NB4 (cell line): ENCODE results near the gene CABLES1.

Source experiments
- MYC ChIP-seq: IDR thresholded peaks from 2 replicates; pipeline ENCODE4 v1.6.1; 2011; ENCODE audit warnings: low read depth, low read length
- POLR2A ChIP-seq: IDR thresholded peaks from 2 replicates; pipeline ENCODE4 v1.6.1; 2011; ENCODE audit warnings: mild to moderate bottlenecking; ENCODE audit not compliant: insufficient read length; ENCODE audit errors: extremely low read depth
- TF ChIP-seq, protein P1 (sequence below): IDR thresholded peaks from 2 replicates; pipeline ENCODE4 v1.6.1; 2011; ENCODE audit warnings: low read depth, low read length
- TF ChIP-seq, protein P2 (sequence below): IDR thresholded peaks from one replicate; pipeline ENCODE4 v1.5.1; 2012; ENCODE audit warnings: low read depth, low read length

DNA sequence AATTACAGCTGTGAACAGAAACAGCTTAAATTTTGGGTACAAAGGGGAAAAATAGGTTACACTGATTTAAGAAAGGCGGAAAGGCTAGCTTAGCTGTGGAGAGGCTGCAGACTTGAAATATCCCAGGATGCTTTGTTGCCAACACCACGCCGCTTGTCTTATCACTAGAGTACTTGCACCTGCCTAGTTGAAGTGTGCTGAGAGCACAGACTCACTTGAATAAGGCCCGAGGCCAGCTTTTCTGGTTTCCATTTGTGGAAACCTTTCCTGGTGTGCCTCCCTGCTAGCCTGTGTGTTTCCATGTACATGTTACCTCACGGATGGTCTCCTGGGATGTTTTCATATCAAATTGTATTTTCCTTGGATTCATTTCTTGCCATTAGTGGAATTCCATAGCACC lies 3.2 kb downstream of the CABLES1 start:
- TF ChIP-seq POLR2A, result no peak
- TF ChIP-seq, protein P1, sequence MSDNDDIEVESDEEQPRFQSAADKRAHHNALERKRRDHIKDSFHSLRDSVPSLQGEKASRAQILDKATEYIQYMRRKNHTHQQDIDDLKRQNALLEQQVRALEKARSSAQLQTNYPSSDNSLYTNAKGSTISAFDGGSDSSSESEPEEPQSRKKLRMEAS, result no peak
- TF ChIP-seq, protein P2, sequence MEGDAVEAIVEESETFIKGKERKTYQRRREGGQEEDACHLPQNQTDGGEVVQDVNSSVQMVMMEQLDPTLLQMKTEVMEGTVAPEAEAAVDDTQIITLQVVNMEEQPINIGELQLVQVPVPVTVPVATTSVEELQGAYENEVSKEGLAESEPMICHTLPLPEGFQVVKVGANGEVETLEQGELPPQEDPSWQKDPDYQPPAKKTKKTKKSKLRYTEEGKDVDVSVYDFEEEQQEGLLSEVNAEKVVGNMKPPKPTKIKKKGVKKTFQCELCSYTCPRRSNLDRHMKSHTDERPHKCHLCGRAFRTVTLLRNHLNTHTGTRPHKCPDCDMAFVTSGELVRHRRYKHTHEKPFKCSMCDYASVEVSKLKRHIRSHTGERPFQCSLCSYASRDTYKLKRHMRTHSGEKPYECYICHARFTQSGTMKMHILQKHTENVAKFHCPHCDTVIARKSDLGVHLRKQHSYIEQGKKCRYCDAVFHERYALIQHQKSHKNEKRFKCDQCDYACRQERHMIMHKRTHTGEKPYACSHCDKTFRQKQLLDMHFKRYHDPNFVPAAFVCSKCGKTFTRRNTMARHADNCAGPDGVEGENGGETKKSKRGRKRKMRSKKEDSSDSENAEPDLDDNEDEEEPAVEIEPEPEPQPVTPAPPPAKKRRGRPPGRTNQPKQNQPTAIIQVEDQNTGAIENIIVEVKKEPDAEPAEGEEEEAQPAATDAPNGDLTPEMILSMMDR, result no peak
- no peak for TF ChIP-seq MYC
